GM18858 (cell line): Measurements from ENCODE around the gene FCN1.
"Not testable (repeated sequence)": the region's sequence is repeated elsewhere in the genome, so short reads cannot be mapped to it uniquely, and the experiment has no call there.

Experiments used
- ATAC-seq: cut with Tn5 transposase; IDR thresholded peaks from one replicate; pipeline ENCODE4 v1.9.1; 2021; ENCODE audit not compliant: unreplicated experiment

FCN1 gene

GRCh38 chr9:134917431-134918373 lies at the start of gene FCN1:
FCN1 (minus strand) TSS chr9:134917912; CDS start chr9:134917871, 41 bp downstream.
- ATAC-seq: no peak

- no peak for ATAC-seq
Measured at GRCh38 chr9:134966697-134967546, 49.2 kb upstream of the FCN1 start.

- no peak for ATAC-seq
Measured at GRCh38 chr9:134966270-134966669, 48.6 kb upstream of the FCN1 start.

GRCh38 chr9:134965851-134966250 lies 48.1 kb upstream of the FCN1 start:
- no peak for ATAC-seq

GRCh38 chr9:134965411-134965810 lies 47.7 kb upstream of the FCN1 start:
- ATAC-seq: no peak

GRCh38 chr9:134964271-134965055 lies 46.8 kb upstream of the FCN1 start:
- ATAC-seq: no peak

- no peak for ATAC-seq
Measured at GRCh38 chr9:134963546-134963945, 45.8 kb upstream of the FCN1 start.

GRCh38 chr9:134962973-134963364 lies 45.3 kb upstream of the FCN1 start:
- no peak for ATAC-seq

- no peak for ATAC-seq
Measured at GRCh38 chr9:134962065-134962972, 44.6 kb upstream of the FCN1 start.

- no peak for ATAC-seq
Measured at GRCh38 chr9:134961331-134962064, 43.8 kb upstream of the FCN1 start.

- ATAC-seq: no peak
Measured at GRCh38 chr9:134960701-134961181, 43.0 kb upstream of the FCN1 start.

- ATAC-seq: no peak
Measured at GRCh38 chr9:134959971-134960310, 42.2 kb upstream of the FCN1 start.

- ATAC-seq: no peak
Measured at GRCh38 chr9:134959126-134959970, 41.6 kb upstream of the FCN1 start.

GRCh38 chr9:134957945-134958227 lies 40.2 kb upstream of the FCN1 start:
- no peak for ATAC-seq

- ATAC-seq: no peak
Measured at GRCh38 chr9:134957165-134957944, 39.6 kb upstream of the FCN1 start.

GRCh38 chr9:134956387-134956786 lies 38.7 kb upstream of the FCN1 start:
- ATAC-seq: not testable (repeated sequence)

- ATAC-seq: no peak
Measured at GRCh38 chr9:134955801-134956200, 38.1 kb upstream of the FCN1 start.

- ATAC-seq: no peak
Measured at GRCh38 chr9:134955156-134955555, 37.4 kb upstream of the FCN1 start.
